CD1c-positive myeloid dendritic cell (primary cell): ENCODE measurements around the gene FAM25G.
"Not testable (repeated sequence)": the region's sequence is repeated elsewhere in the genome, so short reads cannot be mapped to it uniquely, and the experiment has no call there.

Experiments used
- DNase-seq: peaks from one replicate; pipeline ENCODE4 v3.0.0-alpha.2; 2016; ENCODE audit errors: extremely low spot score

The FAM25G gene

DNA sequence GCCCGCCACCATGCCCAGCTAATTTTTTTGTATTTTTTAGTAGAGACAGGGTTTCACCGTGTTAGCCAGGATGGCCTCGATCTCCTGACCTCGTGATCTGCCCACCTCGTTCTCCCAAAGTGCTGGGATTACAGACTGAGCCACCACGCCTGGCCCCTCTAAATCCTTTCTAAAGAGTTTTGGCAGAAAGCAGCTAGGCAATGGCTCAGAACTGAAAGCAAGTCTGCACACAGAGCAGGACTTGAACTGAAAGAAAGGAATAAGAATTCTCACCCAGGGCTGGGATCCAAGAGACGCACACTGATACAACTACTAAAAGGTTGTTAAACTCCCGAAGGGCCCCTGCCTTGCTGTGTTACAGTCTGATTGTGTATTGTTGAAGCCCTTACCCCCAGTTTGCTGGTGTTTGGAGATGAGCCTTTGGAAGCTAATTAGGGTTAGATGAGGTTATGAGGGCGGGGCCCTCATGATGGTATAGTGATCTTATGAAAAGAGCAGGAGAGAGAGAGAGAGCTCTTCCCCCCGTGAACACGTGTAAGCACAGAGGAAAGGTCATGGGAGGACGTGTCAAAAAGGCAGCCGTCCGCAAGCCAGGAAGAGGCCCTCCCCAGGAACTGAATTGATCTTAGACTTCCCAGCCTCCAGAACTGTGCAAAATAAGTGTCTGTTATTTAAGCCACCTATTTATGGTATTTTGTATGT, 26.1 kb downstream of the FAM25G start:
- DNase-seq, result not testable (repeated sequence)

DNA sequence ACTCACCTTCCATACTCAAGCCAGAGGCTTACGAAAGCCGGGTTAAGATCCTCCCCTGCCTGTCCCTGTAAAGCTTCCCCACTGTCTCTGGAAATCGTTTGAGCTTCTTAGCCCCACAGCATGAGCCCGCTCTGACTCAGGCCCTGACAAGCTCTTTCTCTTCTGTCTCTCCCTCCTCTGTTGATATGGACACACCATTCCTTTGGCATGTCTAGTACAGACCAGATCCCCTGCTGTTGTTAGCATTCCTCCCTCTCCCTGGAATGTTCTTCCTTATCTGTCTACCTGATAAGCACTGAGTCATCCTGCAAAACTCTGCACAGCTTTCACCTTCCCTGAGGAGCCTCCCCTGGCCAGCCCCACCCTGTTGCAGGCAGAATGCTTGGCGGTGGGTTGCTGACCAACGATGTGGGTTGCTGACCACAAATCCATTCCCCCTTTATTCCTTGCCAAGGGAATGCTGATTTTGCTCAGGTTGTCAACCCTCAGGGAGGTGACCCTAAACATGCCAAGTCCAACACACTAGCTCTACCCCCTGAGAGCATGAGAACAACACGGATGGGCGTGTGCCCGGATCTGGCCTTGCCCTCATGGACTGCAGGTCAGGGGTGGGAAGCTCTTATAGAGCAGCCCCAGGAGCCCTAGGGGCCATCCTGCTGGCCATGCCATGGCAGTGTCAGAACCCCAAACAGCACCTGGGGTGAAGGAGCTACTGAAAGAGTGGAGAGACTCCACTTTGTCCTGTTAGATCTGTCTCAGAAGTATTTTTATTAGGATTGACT, 28.7 kb downstream of the FAM25G start:
- not testable (repeated sequence) for DNase-seq

DNA sequence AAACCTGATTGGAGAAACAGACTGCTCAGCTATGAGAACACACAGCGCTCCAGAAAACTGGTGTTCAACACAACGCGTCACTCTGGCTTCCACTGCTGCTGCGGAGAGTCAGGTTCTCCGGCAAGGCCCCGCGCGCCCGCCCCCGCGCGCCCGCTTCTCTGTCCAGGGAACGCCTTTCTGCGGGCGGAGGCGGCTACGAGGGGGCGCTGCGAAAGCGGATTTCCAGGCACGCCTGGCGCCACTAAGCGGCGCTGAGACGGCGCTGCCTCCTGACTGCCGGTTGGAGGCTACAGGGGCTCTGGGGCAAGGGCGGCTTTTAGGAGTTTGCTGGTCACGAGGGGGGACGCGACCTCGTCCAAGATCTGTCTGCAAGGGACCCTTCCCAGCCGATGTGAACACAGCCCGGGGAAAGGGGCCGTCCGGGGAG, 30.2 kb downstream of the FAM25G start:
- DNase-seq, result peak; percentile 51

DNA sequence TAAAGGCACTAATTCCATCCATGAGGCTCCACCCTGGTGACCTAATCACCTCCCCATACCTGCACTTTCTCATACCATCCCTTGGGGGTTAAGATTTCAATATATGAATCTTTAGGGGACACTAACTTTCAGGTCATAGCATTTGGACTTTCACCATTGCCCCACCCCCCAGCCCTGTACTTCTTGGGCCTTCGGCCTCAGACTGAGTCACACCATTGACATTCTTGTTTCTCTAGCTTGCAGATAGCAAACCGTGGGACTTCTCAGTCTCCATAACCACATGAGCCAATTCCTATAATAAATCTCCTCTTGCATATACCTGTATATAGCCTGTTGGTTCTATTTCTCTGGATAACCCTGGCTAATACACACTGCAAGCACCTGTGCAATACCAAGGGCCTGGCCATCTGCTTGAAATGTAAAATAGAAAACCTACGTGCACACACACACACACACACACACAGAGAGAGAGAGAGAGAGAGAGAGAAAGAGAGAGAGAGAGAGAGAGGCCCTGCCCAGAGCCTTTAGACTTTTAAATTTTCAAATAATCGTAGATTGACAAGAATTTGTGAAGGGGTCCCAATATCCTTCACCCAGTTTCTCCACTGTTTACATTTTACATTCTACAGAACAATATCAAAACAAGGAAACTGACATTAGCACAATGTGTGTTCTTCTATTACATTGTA, 32.9 kb downstream of the FAM25G start:
- no peak for DNase-seq

DNA sequence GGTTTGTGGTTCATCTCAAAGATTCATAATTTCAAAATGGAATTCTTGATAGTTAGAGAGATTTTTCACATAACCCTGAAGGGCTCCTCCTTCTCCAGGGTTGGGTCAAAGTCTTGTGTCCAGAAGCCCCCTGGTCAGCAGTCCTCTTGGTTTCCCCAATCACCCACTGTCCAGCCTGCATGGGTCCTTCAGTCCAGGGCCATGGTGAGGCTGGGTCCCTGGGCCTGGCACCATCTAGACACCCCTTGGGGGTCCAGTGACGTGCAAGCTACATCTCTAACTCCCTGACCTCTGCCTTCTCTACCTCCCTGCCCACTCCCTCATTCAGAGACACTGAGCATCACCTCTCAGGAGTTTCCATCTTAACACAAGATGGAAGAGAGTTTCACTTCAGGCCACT, 33.7 kb downstream of the FAM25G start:
- no peak for DNase-seq

DNA sequence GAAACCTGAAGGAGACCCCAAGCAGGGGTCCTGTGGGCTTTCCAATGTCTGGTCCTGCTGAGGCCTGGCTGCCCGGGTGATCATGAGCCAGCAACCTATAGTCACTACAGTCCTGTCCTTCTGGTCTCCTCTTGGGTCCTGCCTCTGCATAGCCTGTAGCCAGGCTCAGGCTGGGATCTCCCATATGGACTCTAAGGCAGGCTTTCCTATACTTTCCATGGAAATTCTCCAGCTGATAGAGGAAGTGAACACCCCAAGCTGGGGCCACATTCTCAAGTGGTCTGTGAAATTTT, 34.0 kb downstream of the FAM25G start:
- DNase-seq, result no peak

DNA sequence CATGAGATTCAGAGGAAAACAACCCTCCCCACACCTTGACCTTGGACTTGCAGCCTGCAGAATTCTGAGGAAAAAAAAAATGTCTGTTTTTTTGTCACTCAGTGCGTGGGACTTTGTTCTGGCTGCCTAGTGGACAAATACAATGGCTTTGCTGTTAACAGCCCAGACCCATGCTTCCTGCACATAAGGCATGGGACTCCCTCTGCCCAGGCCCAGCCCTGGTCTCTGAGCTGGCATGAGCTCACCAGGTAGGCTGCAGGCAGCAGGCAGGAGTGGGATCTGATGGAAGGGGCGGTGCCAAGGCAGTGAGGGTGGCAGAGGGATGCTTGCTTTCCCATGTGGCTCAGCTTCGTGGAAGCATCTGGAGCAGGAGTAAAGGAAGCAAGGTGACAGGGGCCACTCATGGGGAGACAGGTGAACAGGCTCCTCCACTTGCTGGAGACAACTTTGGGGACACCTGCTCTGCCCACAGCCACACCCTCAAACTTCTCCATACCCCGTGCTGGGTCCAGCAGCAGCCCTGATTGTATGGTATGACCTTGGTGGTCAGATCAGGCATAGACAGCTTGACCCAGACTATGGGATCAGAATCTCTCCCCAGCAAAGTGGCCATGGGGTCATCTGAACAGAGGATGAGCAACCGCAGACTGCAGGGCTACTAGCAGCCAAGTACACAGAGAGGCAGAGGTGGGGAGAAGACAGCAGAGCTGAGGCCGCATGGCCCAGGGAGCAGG, 34.5 kb downstream of the FAM25G start:
- no peak for DNase-seq

DNA sequence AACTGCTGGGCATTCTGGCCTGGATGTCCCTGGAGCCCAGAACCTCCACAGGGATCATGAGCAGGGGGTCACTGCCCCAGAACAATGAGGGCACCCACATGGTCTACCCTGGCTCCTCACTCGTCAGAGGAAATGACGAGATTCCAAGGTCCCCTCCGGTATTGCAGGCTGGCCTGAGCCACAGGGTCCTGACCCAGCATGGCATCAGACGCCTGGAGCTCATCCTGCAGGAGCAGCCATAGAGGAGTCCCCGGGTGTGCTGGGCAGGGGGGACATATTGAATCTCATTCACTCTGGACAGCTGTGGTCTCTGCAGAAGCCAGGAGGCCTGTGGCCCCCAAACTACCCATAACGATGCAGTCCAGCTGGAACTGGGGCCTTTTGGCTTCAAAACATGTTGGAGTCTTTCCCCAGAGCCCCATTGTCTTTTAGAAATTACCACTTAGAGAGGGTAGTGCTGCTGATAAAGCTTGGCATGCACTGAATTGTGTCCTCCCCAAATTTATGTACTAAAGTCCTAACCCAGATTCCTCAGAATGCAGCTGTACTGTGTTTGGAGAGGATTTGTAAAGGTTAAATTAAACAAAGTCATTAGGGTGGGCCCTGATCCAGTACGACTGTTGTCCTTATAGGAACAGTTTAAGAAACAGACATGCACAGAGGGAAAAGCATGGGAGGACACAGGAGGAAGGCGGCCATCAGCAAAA, 35.3 kb downstream of the FAM25G start:
- no peak for DNase-seq

DNA sequence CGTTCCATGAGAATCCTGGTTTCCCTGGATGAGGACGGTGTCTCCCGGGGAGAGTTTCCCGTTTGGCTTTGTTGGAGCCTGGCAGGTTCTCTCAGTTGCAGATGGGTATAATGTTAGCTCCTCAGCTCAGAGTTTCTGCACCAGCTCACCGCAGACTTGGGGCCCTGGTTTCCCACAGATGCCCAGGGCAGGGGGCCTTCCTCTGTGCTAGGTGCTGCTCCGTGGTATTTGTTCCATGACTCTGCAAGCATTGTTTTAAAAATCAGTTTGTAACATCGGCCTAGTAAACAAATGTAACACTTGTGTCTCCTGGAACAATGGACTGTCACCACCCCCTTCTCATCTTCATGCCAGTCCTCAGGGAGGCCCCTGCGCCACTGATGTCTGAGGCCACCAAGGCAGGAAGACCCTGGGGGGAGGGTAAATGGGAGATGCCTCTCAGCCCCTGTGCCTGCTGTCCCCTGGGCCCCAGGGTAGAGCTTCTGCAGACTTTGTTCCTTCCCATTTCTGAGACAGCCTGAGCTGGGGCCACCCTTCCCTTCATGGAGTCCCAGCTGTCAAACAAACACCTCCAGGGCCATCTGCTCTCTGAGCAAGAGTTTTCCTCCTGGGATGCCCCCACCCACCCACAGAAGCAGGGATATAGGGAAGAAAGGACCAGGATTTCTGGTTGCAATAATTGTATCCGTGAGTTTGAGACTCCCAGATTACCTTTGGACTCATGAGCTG, 36.0 kb downstream of the FAM25G start:
- DNase-seq, result not testable (repeated sequence)

DNA sequence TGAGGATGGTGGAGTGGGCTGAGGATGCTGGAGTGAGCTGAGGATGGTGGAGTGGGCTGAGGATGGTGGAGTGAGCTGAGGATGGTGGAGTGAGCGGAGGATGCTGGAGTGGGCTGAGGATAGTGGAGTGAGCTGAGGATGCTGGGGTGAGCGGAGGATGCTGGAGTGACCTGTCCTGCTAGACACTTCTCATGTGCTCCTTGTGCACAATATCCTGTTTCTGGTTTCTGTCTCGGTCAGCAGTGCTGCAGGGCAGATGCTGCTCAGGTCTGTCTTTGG, 36.8 kb downstream of the FAM25G start:
- DNase-seq, result no peak

DNA sequence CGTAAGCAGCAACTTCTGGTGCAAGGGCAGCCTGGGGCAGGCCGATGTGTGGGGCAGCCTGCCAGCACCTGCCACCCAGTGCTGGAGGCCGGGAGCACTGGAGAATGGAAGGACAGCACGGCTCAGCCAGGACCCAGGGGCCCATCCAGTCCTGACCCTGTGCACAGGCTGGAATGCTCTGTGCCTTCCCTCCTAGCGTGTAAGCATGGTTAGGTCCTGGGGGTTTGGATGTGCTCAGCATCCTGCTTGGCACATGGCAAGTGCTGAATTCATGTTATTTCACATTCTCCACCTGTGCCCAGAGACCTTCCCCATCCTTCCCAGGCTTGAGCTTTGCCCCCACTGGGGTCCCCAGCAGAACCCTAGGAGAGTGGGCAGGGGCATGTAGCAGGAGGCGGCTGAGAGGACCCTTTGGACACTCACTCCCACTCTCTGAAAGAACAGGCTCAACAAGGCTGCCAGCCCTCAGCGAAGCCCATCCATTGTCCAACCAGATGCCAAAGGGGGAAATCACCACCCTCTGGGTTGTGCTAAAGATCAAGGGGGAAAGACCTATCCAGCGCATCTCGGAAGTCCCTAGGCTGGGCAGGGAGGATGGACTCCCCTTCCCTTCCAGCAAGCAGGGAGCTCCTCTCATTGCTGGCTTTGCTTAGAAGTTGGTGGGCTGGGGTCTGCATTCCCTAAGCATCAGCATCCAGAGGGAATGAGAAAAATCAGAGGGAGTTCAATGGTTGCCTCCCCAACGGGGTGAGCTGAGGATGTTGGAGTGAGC, 37.3 kb downstream of the FAM25G start:
- DNase-seq, result no peak

DNA sequence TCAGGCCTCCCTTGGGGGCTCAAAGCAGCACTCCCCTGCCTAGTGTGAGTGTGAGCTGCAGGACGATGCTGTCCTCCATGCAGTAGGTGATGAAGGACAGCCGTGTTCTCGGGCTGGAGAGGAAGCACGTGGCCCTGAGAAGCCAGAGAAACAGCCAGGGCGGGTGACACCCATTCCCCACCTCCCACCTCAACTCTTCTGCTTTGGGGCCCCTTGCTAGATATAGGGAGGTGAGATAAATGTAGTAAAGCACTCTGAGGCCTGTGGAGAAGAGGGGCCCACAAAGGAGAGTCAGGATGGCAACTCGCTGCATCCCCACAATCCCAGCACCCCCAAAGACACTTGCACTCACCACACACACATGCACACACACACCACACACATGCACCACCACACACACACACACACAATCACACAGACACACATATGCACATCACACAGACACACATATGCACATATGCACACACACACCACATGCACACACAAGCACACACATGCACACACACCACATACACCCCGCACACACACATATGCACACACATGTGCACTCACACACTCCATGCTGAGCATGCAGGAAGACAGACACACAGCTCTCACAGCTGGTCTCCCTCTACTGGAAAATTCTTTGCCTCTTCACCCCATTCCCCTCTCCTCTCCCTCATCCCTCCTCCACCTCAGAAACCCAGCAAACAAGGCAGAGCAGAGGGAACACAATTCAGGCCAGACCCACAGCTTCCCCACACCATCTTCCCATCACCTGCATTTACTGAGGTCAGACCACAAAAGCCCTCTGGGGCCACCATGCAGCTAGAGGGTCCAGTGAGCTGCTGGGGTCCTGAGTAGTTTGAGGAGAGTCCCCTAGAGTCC, 38.1 kb downstream of the FAM25G start:
- DNase-seq, result no peak

DNA sequence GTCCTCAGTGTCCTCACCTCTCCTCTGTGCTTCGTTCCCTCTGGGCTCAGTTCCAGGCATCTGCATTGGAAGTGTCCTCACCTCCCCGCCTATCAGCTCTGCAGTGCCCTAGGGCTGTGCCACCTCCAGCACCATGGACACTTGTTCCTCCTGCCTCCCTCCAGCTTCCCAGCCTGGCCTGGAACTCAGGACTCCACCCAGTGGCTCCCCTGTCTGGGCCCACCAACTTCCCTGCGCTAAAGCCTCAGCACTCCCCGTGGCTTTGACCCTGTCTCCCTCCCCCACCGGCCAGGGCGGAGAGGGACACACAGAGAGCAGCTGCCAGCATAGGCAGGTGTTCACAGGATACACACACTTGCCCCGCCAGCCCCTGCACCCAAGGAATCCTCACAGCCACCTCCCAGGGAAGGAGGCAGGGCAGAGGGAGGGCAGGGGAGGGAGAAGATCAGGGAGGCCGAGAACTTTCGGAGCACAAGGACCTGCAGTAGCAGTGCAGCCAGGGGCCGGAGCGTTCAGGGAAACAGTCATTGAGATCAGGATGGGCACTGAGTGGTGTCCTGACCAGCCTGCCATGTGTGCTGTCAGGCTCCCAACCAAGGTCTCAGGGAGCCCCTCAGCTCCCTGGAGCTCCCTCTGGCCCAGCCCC, 38.9 kb downstream of the FAM25G start:
- no peak for DNase-seq

DNA sequence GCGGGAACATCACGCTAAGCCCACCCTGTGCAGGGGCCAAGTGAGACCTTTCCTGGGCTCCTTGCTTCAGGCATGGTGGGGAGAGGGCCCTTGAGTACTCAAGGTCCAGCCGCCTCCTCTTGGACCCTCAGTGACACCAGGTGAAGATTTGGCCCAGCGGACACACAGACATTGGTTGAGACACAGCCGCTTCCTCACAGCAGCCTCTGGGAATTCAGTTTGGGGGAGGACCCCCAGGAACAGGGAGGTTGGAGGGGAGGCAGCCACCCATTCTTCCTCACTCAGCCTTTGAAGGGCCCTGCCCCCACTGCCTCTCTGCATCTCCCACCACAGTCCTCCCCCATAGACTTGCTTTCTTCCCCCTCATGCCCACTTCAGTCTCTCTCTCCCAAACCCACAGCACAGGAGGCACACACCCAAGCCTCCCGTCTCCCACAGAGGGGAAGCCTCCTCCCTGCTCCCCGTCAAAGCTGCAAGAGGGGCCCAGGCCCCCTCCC, 39.5 kb downstream of the FAM25G start:
- DNase-seq, result no peak

DNA sequence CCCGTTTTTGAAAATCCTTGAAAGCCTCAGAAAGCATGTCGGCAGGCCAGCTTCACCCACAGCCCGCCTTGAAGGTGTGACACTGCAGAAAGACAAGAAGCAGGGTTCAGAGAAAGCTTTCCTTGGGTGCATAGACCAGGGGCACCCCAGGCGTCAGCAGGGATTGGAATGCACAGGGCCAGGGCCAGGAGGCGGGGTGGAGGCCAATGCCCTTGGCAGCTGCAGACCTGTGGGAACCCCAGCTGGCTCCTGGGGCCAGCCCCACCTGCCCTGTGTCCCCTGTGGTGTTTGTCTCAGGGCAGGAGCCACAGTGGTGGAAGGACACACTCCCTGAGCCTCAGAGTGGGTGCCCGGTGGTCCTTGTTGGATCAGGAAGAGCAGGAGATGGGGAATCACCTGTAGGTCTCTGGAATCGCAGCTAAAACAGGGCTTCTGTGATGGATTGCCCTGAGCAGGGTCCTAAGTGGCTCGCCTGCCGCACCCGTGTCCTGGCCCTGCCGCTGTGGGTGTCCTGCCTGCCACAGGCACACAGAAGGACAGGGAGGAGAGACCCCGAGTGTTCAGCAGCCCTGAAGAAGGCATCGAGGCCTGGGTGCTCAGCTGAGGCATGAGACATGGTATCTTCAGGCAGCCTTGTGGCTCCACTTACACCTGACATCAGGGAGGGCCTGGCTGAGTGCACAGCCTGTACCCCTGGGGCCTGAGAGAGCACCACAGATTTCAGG, 40.1 kb downstream of the FAM25G start:
- no peak for DNase-seq

DNA sequence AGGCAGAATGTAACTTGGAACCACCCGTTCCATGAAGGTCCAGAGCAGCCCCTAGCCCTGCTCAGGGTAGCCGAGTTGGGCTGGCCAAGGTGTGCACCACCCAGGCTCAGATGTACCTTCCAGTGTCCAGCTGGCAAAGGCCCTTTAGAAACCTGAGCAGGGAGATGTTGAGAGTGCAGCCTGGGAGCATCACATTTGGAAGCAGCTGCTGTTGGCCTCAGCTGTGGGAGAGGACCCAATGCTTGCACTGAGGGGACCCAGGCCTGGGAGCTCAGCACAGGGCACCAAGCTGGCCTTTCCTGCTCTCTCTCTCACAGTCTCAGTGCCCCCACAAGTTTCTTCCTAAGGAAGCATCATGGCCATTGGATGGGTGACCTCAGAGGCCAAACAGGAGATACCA, 41.1 kb downstream of the FAM25G start:
- DNase-seq, result no peak

DNA sequence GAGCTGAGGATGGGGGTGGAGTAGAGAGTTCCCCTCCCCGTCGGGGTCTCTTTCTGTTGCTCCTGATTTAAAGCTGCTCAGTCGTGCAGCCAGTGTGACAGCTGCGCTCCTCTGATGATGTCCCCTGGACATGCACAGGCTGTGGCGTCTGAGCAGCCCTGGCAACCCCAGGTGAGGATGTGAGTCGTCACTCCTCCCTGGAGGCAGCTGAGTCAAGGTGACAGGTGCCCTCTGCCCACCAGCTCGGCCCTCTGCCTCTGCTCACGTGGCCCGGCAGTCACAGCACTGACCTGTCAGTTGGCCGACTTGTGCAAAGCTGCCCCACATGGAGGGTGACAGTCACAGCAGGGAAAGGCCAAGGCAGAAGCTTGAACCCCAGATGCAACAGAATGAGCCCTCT, 41.5 kb downstream of the FAM25G start:
- DNase-seq, result no peak
